Measurements from ENCODE around the gene CARMIL1. TPM values are rescaled to one million over a fixed set of nuclear protein-coding genes. Genes with fewer than 3 reads are reported as not detected.

The CARMIL1 gene
- total RNA-seq, 1 experiment from 2014 or later = 23.6 TPM

DNA sequence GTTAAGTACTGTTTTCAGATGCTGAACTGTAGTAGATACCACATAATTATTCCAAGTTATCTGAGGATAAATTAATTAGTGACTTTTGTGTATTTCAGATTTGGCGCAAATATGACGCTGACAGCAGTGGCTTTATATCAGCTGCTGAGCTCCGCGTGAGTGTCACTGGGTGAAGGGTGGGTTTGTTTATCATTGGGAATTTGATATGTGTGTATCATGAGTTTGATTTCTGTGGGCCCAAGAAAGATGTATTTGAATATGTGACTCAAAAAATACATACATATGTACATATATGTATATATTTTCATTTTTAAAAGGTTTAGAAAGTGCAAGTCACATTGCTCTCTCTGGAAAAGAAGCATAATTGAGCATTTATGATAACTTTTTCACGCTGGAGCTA lies 390.2 kb downstream of the CARMIL1 start:
- peaks cover 0 to 2% of the 10 kb centered on the region in 2 experiments; a peak in 1 of 4 replicates for H3K4me1 Mint-ChIP-seq
- H3K56ac ChIP-seq (ENCODE audit: insufficient read length, low read depth, low read length) = no peak overlapping the region
- H3K23ac ChIP-seq (ENCODE audit: insufficient read length, low read depth, low read length) = no peak overlapping the region
- no peak overlapping the region for H3K18ac ChIP-seq (ENCODE audit: insufficient read length, low read depth, low read length)
- H4K20me1 ChIP-seq (ENCODE audit: control insufficient read depth, insufficient read depth, insufficient read length) = no peaks in the 10 kb centered on the region
- H3K36me3 Mint-ChIP-seq (ENCODE audit: insufficient read depth in 1 of 3, low read depth in 3 of 3) = no peaks in the 10 kb centered on the region
- TF ChIP-seq, protein P1, sequence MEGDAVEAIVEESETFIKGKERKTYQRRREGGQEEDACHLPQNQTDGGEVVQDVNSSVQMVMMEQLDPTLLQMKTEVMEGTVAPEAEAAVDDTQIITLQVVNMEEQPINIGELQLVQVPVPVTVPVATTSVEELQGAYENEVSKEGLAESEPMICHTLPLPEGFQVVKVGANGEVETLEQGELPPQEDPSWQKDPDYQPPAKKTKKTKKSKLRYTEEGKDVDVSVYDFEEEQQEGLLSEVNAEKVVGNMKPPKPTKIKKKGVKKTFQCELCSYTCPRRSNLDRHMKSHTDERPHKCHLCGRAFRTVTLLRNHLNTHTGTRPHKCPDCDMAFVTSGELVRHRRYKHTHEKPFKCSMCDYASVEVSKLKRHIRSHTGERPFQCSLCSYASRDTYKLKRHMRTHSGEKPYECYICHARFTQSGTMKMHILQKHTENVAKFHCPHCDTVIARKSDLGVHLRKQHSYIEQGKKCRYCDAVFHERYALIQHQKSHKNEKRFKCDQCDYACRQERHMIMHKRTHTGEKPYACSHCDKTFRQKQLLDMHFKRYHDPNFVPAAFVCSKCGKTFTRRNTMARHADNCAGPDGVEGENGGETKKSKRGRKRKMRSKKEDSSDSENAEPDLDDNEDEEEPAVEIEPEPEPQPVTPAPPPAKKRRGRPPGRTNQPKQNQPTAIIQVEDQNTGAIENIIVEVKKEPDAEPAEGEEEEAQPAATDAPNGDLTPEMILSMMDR (conservative IDR thresholded peaks at IDR 0.05) = no peak
- H3K4me2 ChIP-seq (ENCODE audit: insufficient read depth, insufficient read length, low read length) = no peak overlapping the region
- H4K91ac ChIP-seq (ENCODE audit: insufficient read length, low read depth, low read length) = no peak overlapping the region
- H3K27me3 ChIP-seq (ENCODE audit: insufficient read depth, low read length) = no peaks in the 10 kb centered on the region
- H3K79me2 ChIP-seq (ENCODE audit: insufficient read depth, low read length) = no peaks in the 10 kb centered on the region
- H3K27me3 Mint-ChIP-seq (ENCODE audit: low read depth) = peaks cover 8% of the 10 kb centered on the region; the same call in 1 of the 2 replicates
- no peaks in the 10 kb centered on the region for H3K23me2 ChIP-seq (ENCODE audit: insufficient read length, low read depth, low read length, poor library complexity, severe bottlenecking)
- WGBS (ENCODE audit: extremely low coverage, insufficient read length, low lambda C conversion rate) = no CpG with 5 or more reads among the region's 5 CpGs
- H2BK12ac ChIP-seq (ENCODE audit: insufficient read length, low read depth, low read length) = no peak overlapping the region
- DNase-seq = no peak
- H4K8ac ChIP-seq (replicated peaks; ENCODE audit: insufficient read length, low read depth, low read length) = no peak overlapping the region
- H3K9me3 ChIP-seq (ENCODE audit: control insufficient read depth, low read depth, low read length) = no peaks in the 10 kb centered on the region
- H4K5ac ChIP-seq (ENCODE audit: insufficient read length, low read depth, low read length) = no peak overlapping the region
- no peak overlapping the region for H3K14ac ChIP-seq (ENCODE audit: insufficient read depth, low read length)
- no peak overlapping the region for H2AK5ac ChIP-seq (ENCODE audit: insufficient read length, low read length)
- no peak overlapping the region for H3K27ac ChIP-seq (ENCODE audit: insufficient read length, low read depth, low read length)
- no peak overlapping the region for H2AFZ ChIP-seq (ENCODE audit: low read length)
- H2BK120ac ChIP-seq (ENCODE audit: low read depth, low read length, poor library complexity, severe bottlenecking) = no peak overlapping the region
- H3K4ac ChIP-seq (ENCODE audit: low read depth, low read length) = no peak overlapping the region
- no peak overlapping the region for H3K9ac ChIP-seq (ENCODE audit: extremely low read depth, insufficient read length, low read length)
- H3K4me1 ChIP-seq (ENCODE audit: insufficient read depth, low read length) = no peaks in the 10 kb centered on the region
- H3K9me3 Mint-ChIP-seq = no peaks in the 10 kb centered on the region
- no peaks in the 10 kb centered on the region for H3K79me1 ChIP-seq (ENCODE audit: insufficient read depth, low read depth, low read length, poor library complexity, severe bottlenecking)
- H3K4me3 Mint-ChIP-seq = no peak overlapping the region
- H3T11ph ChIP-seq (ENCODE audit: low read length) = no peak overlapping the region
- no peak overlapping the region for H2BK5ac ChIP-seq (ENCODE audit: insufficient read length, low read length)
- no peak overlapping the region for H2BK15ac ChIP-seq (ENCODE audit: low read depth, low read length)
- H2BK20ac ChIP-seq (ENCODE audit: low read depth, low read length, poor library complexity, severe bottlenecking) = no peak overlapping the region
- no peak overlapping the region for H3K27ac Mint-ChIP-seq

All from H9 (cell line).